ENCODE results near the gene NTN5.

- TF ChIP-seq CTCF (IDR thresholded peaks at IDR 0.05 in 8 of 11, conservative IDR thresholded peaks at IDR 0.05 in 3 of 11) (no peak), POLR2AphosphoS5 (IDR thresholded peaks at IDR 0.05) (no peak)
Measured at GRCh38 chr19:48618278-48618915, 54.4 kb downstream of the NTN5 start.
